Activated CD4-positive, alpha-beta T cell treated with anti-CD3 and anti-CD28 coated beads, Interleukin-2, amount 50 U/mL, for 1 hour (primary cell): ENCODE measurements around the gene THBS1.

Source experiments
- DNase-seq: peaks from one replicate; pipeline ENCODE4 v3.0.0-alpha.2; 2020

The THBS1 gene

GRCh38 chr15:39640665-39641064 is 59.8 kb downstream of the THBS1 start:
- DNase-seq, result no peak

- no peak for DNase-seq
Measured at GRCh38 chr15:39641191-39641889, 60.5 kb downstream of the THBS1 start.

- no peak for DNase-seq
Measured at GRCh38 chr15:39642011-39642640, 61.2 kb downstream of the THBS1 start.

- DNase-seq, result no peak
Measured at GRCh38 chr15:39643727-39644126, 62.8 kb downstream of the THBS1 start.

- DNase-seq, result no peak
Measured at GRCh38 chr15:39644136-39644535, 63.3 kb downstream of the THBS1 start.

- no peak for DNase-seq
Measured at GRCh38 chr15:39645138-39645975, 64.5 kb downstream of the THBS1 start.

- DNase-seq, result no peak
Measured at GRCh38 chr15:39645976-39646257, 65.0 kb downstream of the THBS1 start.

GRCh38 chr15:39646425-39646824 is 65.5 kb downstream of the THBS1 start:
- DNase-seq, result no peak
